GM20431 (cell line): ENCODE data around the gene SLC39A11.

Experiments used
- in situ Hi-C: fragments of 300-500 bp; cut with MseI, MboI; formaldehyde crosslinking; loops from one replicate; pipeline ENCODE4 v1.15.0; 2020; ENCODE audit warnings: low sequenced_read_pairs; ENCODE audit not compliant: unreplicated experiment

The SLC39A11 gene

GRCh38 chr17:72967977-72968585, 124.4 kb downstream of the SLC39A11 start:
- in situ Hi-C loops: no loop called here

GRCh38 chr17:72967277-72967970, 125.1 kb downstream of the SLC39A11 start:
- in situ Hi-C loops: no loop called here

GRCh38 chr17:72962106-72962505, 130.4 kb downstream of the SLC39A11 start:
- in situ Hi-C loops: no loop called here

- in situ Hi-C loops: no loop called here
These were observed 136.9 kb downstream of the SLC39A11 start for GRCh38 chr17:72955391-72956140.

GRCh38 chr17:72954579-72954978, 137.9 kb downstream of the SLC39A11 start:
- in situ Hi-C loops: no loop called here

- in situ Hi-C loops: no loop called here
These were observed 138.9 kb downstream of the SLC39A11 start for GRCh38 chr17:72953621-72954020.

- in situ Hi-C loops: no loop called here
These were observed 139.7 kb downstream of the SLC39A11 start for GRCh38 chr17:72952641-72953315.

- in situ Hi-C loops: no loop called here
These were observed 140.3 kb downstream of the SLC39A11 start for GRCh38 chr17:72952220-72952619.

- in situ Hi-C loops: no loop called here
These were observed 142.1 kb downstream of the SLC39A11 start for GRCh38 chr17:72950242-72950931.

GRCh38 chr17:72948115-72948514, 144.4 kb downstream of the SLC39A11 start:
- in situ Hi-C loops: no loop called here

GRCh38 chr17:72947475-72947874, 145.0 kb downstream of the SLC39A11 start:
- in situ Hi-C loops: no loop called here

- in situ Hi-C loops: no loop called here
These were observed 145.8 kb downstream of the SLC39A11 start for GRCh38 chr17:72946696-72947095.

- in situ Hi-C loops: no loop called here
These were observed 146.3 kb downstream of the SLC39A11 start for GRCh38 chr17:72946156-72946555.

GRCh38 chr17:72945473-72945872, 147.0 kb downstream of the SLC39A11 start:
- in situ Hi-C loops: no loop called here

GRCh38 chr17:72943826-72944689, 148.4 kb downstream of the SLC39A11 start:
- in situ Hi-C loops: no loop called here

GRCh38 chr17:72942579-72942978, 149.9 kb downstream of the SLC39A11 start:
- in situ Hi-C loops: no loop called here

GRCh38 chr17:72940496-72940895, 152.0 kb downstream of the SLC39A11 start:
- in situ Hi-C loops: no loop called here

GRCh38 chr17:72938482-72938881, 154.0 kb downstream of the SLC39A11 start:
- in situ Hi-C loops: no loop called here

GRCh38 chr17:72937707-72938106, 154.8 kb downstream of the SLC39A11 start:
- in situ Hi-C loops: no loop called here
